ENCODE data around the gene NEMF.

GRCh38 chr14:49868720-49869114, 16.1 kb upstream of the NEMF start:
- TF ChIP-seq POLR2A (IDR thresholded peaks at IDR 0.05) = no peak
- TF ChIP-seq CTCF (IDR thresholded peaks at IDR 0.05) = no peak

Measured in right lobe of liver (tissue), 4 donors.